D721Med (cell line): ENCODE measurements around the gene UGT1A8.

Experiments
- DNase-seq: peaks from one replicate; pipeline ENCODE4 v3.0.0; 2011; ENCODE audit warnings: low spot score; ENCODE audit not compliant: insufficient read length
- FAIRE-seq: peaks from 2 replicates; lab custom pipeline; 2011; peaks lifted over from hg19 to GRCh38; lab: Jason Lieb, UNC
- TF ChIP-seq, protein P1 (sequence below): IDR thresholded peaks from 2 replicates; pipeline ENCODE4 v1.5.1; 2012; ENCODE audit warnings: mild to moderate bottlenecking, control low read depth; ENCODE audit not compliant: insufficient read depth; ENCODE audit errors: missing control alignments

Gene UGT1A8

DNA sequence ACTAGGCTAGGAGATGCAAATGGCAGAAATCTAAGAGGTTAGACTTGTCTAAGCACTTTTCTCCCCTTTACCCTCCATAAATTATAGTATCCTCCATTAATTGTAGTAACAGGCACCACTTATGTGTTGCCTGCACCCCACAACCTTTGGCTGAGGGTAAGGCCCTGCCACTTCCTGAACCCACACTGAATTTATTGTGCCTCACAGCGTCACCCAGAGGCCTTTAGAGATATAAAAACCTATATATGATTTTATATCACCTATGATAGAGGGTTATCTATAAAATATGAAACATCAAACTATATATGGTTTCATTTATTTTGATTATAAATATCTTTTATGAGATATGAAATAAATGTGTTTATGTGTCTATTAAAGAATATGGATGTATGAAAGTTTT, 56.9 kb downstream of the UGT1A8 start:
- TF ChIP-seq, protein P1, sequence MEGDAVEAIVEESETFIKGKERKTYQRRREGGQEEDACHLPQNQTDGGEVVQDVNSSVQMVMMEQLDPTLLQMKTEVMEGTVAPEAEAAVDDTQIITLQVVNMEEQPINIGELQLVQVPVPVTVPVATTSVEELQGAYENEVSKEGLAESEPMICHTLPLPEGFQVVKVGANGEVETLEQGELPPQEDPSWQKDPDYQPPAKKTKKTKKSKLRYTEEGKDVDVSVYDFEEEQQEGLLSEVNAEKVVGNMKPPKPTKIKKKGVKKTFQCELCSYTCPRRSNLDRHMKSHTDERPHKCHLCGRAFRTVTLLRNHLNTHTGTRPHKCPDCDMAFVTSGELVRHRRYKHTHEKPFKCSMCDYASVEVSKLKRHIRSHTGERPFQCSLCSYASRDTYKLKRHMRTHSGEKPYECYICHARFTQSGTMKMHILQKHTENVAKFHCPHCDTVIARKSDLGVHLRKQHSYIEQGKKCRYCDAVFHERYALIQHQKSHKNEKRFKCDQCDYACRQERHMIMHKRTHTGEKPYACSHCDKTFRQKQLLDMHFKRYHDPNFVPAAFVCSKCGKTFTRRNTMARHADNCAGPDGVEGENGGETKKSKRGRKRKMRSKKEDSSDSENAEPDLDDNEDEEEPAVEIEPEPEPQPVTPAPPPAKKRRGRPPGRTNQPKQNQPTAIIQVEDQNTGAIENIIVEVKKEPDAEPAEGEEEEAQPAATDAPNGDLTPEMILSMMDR: no peak
- FAIRE-seq: no peak

DNA sequence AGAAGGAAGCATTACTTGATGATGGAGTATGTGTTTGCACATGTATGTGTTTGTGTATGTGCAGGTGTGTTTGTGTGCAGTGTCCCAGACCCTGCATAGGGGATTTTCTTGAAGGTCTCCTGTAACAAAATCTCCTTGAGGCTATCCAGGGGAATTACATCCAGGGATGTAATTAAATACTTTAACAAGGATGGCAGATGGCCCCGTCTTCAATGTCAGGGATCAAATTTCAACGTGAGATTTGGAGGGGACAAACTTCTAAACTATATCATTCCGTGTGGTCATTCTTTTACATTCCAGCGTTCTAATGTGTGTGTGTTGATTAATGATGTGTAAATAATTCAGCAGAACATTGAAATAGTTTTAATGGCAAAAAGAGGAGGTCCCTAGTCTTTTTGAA, 57.6 kb downstream of the UGT1A8 start:
- TF ChIP-seq, protein P1: no peak
- DNase-seq: no peak
- peak; percentile 94 for FAIRE-seq

More for the DNA sequence above, 56.9 kb downstream of the UGT1A8 start:
- DNase-seq: no peak

DNA sequence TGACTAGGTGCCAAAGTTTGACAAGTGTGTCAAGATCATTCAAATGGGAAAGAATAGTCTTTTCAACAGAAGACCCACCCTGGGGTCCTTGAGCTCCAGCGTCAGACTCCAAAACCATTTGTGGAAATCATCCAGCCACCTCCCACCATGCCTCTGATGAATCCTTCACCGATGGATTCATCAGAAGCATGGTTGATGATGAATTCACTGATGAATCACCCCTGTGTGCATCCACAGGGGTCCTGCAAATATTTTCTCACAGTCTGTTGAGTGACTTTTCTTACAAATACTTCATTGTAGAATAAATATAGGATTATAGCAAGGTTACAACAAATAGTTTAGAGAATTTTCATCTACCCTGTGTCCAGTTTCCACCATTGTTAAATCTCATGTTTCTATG, 58.6 kb downstream of the UGT1A8 start:
- TF ChIP-seq, protein P1: no peak
- FAIRE-seq: no peak

DNA sequence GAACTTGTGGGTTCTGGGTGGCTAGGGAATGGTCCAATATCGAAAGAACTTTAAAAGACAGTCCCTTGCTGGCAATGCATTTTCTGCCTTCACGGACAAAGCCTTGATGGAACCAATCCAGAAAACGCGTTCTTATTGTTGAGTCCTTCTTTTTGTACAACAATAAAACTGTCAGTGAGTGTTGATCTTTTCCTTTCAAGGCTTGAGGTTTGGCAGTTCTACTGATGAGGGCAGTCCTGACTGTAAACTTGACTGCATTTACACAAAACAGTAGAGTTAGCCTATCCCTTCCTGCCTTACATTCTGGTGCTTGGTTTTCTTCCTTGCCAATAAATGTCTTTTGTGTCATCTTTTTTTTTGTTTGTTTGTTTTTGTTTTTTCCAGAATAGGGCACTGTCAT, 61.8 kb downstream of the UGT1A8 start:
- no peak for DNase-seq
- TF ChIP-seq, protein P1: no peak
- no peak for FAIRE-seq

More for the DNA sequence above, 58.6 kb downstream of the UGT1A8 start:
- DNase-seq: no peak

DNA sequence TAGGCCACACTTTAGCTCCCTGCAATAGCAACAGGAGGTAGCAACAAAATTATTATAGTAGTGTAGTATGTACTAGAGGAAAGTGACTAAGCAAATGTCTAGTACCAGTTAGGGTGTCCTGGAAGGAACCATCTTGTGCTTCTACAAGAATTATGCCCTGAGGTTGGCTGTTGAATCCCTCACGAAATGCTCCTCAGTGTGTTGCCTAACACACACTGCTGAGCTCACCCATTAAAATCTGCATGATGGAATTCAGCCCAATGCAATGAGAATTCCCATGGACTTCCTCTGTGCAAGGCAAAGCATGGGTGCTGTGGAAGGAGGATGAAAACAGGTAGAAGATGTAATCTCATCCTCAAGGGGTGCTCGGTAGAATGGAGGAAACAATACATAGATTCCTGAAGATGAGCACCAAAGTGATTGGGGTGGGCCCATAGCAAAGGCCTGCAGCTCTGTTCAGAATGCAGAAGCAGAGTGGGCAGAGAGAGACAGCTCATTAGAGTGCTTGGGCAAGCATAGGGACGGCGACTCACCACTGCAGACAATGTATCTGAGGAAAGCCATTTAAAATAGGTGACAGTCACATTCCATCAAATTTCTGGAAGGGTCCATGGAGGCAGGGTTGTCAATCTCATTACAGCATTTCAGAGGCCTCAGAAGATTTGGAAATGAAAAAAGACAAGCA, 63.1 kb downstream of the UGT1A8 start:
- TF ChIP-seq, protein P1: no peak
- FAIRE-seq (no peak), DNase-seq (no peak)

DNA sequence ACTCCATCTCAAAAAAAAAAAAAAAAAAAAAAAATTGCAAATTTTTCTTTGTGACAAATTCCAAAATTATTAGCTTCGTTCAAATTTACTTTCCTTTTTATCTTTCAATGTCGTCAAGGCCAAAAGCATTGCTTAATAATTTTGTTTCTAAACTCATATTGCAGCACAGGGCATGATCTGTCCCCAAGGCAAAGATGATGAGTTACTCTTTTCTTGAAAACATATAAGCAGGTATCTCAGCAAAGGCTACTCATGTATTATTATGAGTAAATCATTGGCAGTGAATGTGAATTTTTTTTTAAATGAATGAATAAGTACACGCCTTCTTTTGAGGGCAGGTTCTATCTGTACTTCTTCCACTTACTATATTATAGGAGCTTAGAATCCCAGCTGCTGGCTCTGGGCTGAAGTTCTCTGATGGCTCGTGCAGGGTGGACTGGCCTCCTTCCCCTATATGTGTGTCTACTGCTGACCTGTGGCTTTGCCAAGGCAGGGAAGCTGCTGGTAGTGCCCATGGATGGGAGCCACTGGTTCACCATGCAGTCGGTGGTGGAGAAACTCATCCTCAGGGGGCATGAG, 64.2 kb downstream of the UGT1A8 start, which contains the start of gene UGT1A7:
Gene UGT1A7 (plus strand): TSS at position 381 of the 579 bp plus-strand sequence. CDS start 37 bp downstream, at position 418.
- no peak for DNase-seq
- TF ChIP-seq, protein P1: no peak
- FAIRE-seq: no peak

DNA sequence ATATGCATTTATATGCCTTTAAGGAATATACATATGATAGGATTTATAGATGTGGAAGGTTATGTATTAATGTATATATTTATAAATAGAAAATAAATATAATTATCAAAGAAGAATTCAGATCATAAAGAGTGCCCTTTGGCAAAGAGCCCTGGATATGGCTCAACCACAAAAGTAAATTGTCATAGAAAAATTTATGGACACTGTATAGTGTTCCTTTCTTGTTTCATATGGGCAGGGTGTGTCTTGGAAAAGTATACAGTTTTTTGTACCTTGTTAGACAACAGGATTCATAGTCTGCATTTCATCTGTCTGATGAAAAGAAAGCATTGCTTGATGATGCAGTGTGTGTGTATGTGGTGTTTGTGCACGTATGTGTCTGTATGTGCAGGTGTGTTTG, 67.2 kb downstream of the UGT1A8 start:
- TF ChIP-seq, protein P1: no peak
- FAIRE-seq (no peak), DNase-seq (no peak)
